ENCODE data around the gene MN1.

MN1 gene

DNA sequence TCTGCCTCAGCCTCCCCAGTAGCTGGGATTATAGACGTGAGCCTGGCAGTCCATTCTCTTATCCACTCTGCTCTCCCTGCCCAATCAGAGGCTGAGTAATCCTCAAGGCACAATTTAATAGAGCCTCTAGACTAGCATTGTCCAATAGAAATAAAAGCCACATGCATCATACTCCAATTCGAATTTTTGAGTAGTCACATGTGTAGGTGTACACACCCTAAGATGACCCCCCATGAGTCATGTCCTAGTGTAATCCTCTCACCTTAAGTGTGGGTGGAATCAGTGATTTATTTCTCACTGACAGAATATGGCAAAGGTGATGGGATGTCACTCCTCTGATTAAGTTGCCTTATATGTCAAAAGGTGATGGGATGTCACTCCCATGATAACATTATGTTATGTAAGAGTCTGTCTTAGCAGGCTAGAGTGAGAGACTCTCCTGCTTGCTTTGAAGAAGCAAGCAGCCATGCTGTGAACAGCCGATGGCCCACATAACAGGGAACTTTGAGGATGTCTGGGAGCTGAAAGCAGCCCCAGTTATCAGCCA is 61.3 kb downstream of the MN1 start:
- TF ChIP-seq, protein P1, sequence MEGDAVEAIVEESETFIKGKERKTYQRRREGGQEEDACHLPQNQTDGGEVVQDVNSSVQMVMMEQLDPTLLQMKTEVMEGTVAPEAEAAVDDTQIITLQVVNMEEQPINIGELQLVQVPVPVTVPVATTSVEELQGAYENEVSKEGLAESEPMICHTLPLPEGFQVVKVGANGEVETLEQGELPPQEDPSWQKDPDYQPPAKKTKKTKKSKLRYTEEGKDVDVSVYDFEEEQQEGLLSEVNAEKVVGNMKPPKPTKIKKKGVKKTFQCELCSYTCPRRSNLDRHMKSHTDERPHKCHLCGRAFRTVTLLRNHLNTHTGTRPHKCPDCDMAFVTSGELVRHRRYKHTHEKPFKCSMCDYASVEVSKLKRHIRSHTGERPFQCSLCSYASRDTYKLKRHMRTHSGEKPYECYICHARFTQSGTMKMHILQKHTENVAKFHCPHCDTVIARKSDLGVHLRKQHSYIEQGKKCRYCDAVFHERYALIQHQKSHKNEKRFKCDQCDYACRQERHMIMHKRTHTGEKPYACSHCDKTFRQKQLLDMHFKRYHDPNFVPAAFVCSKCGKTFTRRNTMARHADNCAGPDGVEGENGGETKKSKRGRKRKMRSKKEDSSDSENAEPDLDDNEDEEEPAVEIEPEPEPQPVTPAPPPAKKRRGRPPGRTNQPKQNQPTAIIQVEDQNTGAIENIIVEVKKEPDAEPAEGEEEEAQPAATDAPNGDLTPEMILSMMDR (IDR thresholded peaks at IDR 0.05; ENCODE audit: low read depth, low read length, missing control alignments), result no peak
- no peak overlapping the region for H3K4me3 ChIP-seq (ENCODE audit: low read depth, low read length)
- H3K27me3 ChIP-seq (replicated peaks), result no peaks in the 10 kb centered on the region
- H3K36me3 ChIP-seq (replicated peaks), result no peaks in the 10 kb centered on the region
- no peak overlapping the region for H3K27ac ChIP-seq
- no peak for DNase-seq
- in situ Hi-C loops (cut with HindIII; ENCODE audit: low pct_ligation_motif_present, low sequenced_read_pairs), result no loop called here

DNA sequence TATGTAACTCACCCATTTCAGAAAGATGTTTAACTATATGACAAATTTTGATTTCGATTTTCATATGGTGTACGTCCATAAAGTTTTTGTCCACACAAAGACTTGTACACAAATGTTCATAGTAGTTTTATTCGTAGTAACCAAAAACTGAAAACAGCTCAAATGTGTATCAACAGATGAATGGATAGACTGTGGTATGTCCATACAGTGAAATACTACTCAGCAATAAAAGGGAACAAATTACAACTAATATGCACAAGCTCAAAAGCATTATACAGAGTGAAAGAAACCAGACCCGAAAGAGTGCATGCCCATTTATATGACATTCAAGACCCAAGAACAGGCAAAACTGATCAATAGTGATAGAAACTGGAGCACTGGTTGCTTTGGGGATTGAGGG is 64.0 kb downstream of the MN1 start:
- TF ChIP-seq, protein P1 (IDR thresholded peaks at IDR 0.05; ENCODE audit: low read depth, low read length, missing control alignments), result no peak
- Histone ChIP-seq H3K27me3 (replicated peaks) (no peaks in the 10 kb centered on the region), H3K4me3 (ENCODE audit: low read depth, low read length) (no peak overlapping the region), H3K36me3 (replicated peaks) (no peaks in the 10 kb centered on the region), H3K27ac (no peak overlapping the region)
- in situ Hi-C loops (cut with HindIII; ENCODE audit: low pct_ligation_motif_present, low sequenced_read_pairs), result no loop called here
- no peak for DNase-seq

DNA sequence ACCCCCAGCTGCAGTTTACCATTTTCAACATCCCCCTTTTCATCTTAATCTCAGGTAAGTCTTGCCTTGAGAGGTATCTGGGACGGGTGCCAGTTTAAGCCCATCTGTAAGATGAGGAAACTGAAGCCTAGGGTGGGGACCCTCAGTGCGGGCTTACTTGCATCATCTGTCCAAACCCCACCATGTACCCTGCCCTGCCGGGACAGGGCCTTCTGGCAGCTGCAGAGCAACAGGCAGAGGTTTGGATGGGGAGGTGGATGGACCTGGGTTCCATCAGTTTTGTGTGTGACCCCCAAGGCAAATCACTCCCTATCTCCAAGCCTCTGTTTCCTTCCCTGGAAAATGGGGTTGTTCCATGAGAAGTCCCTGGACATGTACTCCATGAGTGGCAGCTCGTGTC is 67.5 kb downstream of the MN1 start:
- Histone ChIP-seq H3K27me3 (replicated peaks) (no peaks in the 10 kb centered on the region), H3K27ac (no peak overlapping the region), H3K36me3 (replicated peaks) (no peaks in the 10 kb centered on the region), H3K4me3 (ENCODE audit: low read depth, low read length) (no peak overlapping the region)
- TF ChIP-seq, protein P1 (IDR thresholded peaks at IDR 0.05; ENCODE audit: low read depth, low read length, missing control alignments), result no peak
- in situ Hi-C loops (cut with HindIII; ENCODE audit: low pct_ligation_motif_present, low sequenced_read_pairs), result no loop called here
- no peak for DNase-seq

DNA sequence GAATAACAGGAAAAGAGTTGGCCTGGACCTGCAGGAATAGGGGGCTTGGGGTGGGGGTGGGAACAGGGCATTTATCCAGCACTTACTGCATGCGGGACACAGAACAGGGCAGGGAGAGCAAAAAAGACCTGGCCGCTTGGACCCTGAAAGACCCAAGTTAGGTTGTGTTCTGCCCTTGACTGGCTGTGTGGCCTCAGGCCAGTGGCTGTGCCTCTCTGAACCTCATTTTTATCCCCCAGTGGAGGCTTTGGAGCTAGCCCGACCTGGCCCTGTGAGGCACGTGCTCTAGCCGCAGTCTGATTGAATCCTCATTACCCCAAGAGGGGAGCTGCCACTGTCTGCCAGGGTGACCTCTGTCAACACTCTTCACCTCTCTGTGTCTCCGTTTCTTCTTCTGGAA is 68.7 kb downstream of the MN1 start:
- no peak for DNase-seq
- TF ChIP-seq, protein P1 (IDR thresholded peaks at IDR 0.05; ENCODE audit: low read depth, low read length, missing control alignments), result no peak

DNA sequence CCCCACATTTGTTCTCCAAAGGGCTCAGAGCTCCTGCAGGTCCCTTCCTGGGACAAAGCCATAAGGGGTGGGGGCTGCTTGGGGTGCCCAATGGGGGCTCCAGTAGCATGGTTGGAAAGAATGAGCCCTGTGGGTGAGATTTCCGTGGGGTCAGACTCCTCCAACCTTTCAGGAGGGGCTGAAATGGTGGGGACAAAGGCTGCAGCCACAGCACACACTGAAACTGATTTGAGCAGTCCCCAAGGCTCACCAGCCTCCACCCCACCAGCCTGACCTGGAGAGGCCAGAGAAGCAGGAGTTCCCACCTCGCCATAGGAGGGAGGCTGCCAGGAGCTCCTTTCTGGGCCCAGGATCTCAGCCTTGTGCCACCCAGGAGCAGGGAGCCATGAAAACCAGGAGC is 69.2 kb downstream of the MN1 start:
- in situ Hi-C loops (cut with HindIII; ENCODE audit: low pct_ligation_motif_present, low sequenced_read_pairs), result no loop called here

More for the DNA sequence above, 68.7 kb downstream of the MN1 start:
- Histone ChIP-seq H3K27ac (no peak overlapping the region), H3K4me3 (ENCODE audit: low read depth, low read length) (no peak overlapping the region), H3K27me3 (replicated peaks) (no peaks in the 10 kb centered on the region), H3K36me3 (replicated peaks) (no peaks in the 10 kb centered on the region)
- in situ Hi-C loops (cut with HindIII; ENCODE audit: low pct_ligation_motif_present, low sequenced_read_pairs), result no loop called here

More for the DNA sequence above, 69.2 kb downstream of the MN1 start:
- TF ChIP-seq, protein P1 (IDR thresholded peaks at IDR 0.05; ENCODE audit: low read depth, low read length, missing control alignments), result no peak
- Histone ChIP-seq H3K4me3 (ENCODE audit: low read depth, low read length) (no peak overlapping the region), H3K27ac (no peak overlapping the region), H3K36me3 (replicated peaks) (no peaks in the 10 kb centered on the region), H3K27me3 (replicated peaks) (no peaks in the 10 kb centered on the region)
- DNase-seq, result no peak
